Activated gamma-delta T cell treated with Interleukin-2 at 50 U/mL for 16 hours (primary cell): ENCODE data around the gene ANKS1B.

Experiments
- DNase-seq: peaks from one replicate; pipeline ENCODE4 v3.0.0-alpha.2; 2020

The ANKS1B gene

GRCh38 chr12:98830657-98831056, 1154.1 kb downstream of the ANKS1B start:
- no peak for DNase-seq

GRCh38 chr12:98828802-98829600, 1155.7 kb downstream of the ANKS1B start:
- DNase-seq, result no peak

GRCh38 chr12:98823012-98823411, 1161.7 kb downstream of the ANKS1B start:
- DNase-seq, result no peak

GRCh38 chr12:98821866-98822265, 1162.9 kb downstream of the ANKS1B start:
- no peak for DNase-seq

- DNase-seq, result no peak
Observed at GRCh38 chr12:98821232-98821631, 1163.5 kb downstream of the ANKS1B start.

- no peak for DNase-seq
Observed at GRCh38 chr12:98819821-98820404, 1164.8 kb downstream of the ANKS1B start.

- DNase-seq, result no peak
Observed at GRCh38 chr12:98819071-98819470, 1165.7 kb downstream of the ANKS1B start.

- DNase-seq, result no peak
Observed at GRCh38 chr12:98818239-98818638, 1166.5 kb downstream of the ANKS1B start.

GRCh38 chr12:98817742-98818141, 1167.0 kb downstream of the ANKS1B start:
- no peak for DNase-seq

GRCh38 chr12:98816720-98817119, 1168.0 kb downstream of the ANKS1B start:
- DNase-seq, result no peak

GRCh38 chr12:98814254-98814653, 1170.5 kb downstream of the ANKS1B start:
- no peak for DNase-seq

GRCh38 chr12:98812225-98812624, 1172.5 kb downstream of the ANKS1B start:
- DNase-seq, result no peak

- DNase-seq, result no peak
Observed at GRCh38 chr12:98808243-98808875, 1176.4 kb downstream of the ANKS1B start.

GRCh38 chr12:98807187-98807586, 1177.5 kb downstream of the ANKS1B start:
- no peak for DNase-seq

GRCh38 chr12:98803468-98804209, 1181.1 kb downstream of the ANKS1B start:
- no peak for DNase-seq

GRCh38 chr12:98799822-98800221, 1184.9 kb downstream of the ANKS1B start:
- no peak for DNase-seq

GRCh38 chr12:98799146-98799810, 1185.5 kb downstream of the ANKS1B start:
- no peak for DNase-seq

GRCh38 chr12:98797200-98797599, 1187.5 kb downstream of the ANKS1B start:
- no peak for DNase-seq

- DNase-seq, result no peak
Observed at GRCh38 chr12:98796745-98797144, 1188.0 kb downstream of the ANKS1B start.

GRCh38 chr12:98793121-98793520, 1191.6 kb downstream of the ANKS1B start:
- DNase-seq, result no peak

- DNase-seq, result no peak
Observed at GRCh38 chr12:98791406-98791805, 1193.3 kb downstream of the ANKS1B start.

GRCh38 chr12:98788396-98788795, 1196.3 kb downstream of the ANKS1B start:
- no peak for DNase-seq

GRCh38 chr12:98786653-98787052, 1198.1 kb downstream of the ANKS1B start:
- no peak for DNase-seq
